NOMO-1 treated with DMSO at 0.1 percent for 48 hours (cell line): ENCODE results near the gene RIOK1.
"Not testable (repeated sequence)": the region's sequence is repeated elsewhere in the genome, so short reads cannot be mapped to it uniquely, and the experiment has no call there.

Source experiments
- DNase-seq: peaks from one replicate; lab custom pipeline; 2025; ENCODE audit not compliant: unreplicated experiment; lab: John Stamatoyannopoulos, UW

RIOK1 gene

DNA sequence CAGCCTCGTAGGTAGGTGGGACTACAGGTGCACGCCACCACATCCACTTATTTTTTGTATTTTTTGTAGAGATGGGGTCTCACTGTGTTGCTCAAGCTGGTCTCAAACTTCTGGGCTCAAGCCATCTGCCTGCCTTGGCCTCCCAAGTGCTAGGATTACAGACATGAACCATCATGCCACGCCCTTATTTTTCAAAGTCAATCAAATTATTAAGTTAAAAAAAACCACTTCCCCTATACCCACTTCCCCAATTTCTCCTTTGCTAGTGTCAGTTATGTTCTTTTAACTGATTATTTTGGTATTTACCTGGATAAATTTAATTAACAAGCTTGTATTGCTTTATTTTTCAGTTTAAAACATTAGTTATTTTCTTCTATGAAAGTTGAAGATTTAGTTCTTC, 49.6 kb downstream of the RIOK1 start:
- peak; percentile 89 for DNase-seq

DNA sequence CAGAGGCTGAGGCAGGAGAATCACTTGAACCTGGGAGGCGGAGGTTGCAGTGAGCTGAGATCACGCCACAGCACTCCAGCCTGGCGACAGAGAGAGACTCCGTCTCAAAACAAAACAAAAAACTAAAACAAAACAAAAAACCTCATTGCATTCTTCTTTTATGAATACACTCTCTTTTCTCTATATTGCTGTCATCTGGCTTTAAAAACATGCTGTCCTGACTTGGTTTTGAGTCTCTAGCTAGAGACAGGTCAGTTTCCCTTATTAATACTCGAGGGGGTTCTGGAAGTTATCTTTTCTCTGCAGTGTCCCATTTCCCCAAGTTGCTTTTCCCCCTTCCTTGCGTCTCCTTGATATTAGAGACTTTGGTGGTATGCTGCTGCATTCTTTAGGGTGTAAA, 50.9 kb downstream of the RIOK1 start:
- no peak for DNase-seq

DNA sequence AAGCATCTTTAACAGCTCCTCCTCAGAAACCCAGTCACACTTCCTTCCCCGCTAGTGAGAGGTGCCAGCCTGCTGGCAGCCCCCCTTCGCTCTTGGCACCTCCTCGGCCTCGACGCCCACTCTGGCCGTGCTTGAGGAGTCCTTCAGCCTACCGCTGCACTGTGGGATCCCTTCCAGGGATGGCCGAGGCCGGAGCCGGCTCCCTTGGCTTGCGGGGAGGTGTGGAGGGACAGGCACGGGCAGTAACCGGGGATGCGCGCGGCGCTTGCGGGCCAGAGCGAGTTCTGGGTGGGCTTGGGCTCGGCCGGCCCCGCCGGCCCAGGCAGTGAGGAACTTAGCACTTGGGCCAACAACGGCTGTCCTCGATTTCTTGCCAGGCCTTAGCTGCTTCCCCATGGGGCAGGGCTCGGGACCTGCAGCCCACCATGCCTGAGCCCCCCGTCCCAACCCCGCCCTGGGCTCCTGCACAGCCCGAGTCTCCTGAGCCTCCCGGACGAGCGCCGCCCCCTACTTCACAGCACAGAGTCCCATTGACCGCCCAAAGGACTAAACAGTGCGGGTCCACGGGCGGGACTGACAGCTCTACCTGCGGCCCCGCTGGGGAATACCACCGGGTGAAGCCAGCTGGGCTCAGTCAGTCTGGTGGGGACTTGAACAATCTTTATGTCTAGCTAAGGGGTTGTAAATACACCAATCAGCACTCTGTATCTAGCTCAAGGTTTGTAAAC, 51.6 kb downstream of the RIOK1 start:
- DNase-seq, result no peak

DNA sequence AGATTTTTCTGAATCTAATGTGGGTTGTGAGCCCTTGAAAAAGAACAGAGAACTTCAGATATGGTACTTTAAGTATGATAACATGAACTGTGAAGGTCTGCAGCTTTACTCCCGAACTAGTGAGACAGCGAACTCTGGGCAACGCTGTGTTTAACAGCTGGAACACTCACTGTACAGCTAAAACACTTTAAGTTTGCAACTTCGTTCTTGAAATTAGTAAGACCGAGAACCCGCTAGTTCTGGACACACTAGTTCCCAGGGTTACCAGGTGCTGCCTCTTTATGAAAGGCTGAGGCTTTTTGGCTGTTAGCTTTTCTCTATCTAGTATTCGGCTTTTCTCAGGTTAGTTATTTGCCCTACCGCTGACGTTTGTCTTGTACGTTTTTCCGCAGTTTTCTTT, 52.9 kb downstream of the RIOK1 start:
- no peak for DNase-seq

DNA sequence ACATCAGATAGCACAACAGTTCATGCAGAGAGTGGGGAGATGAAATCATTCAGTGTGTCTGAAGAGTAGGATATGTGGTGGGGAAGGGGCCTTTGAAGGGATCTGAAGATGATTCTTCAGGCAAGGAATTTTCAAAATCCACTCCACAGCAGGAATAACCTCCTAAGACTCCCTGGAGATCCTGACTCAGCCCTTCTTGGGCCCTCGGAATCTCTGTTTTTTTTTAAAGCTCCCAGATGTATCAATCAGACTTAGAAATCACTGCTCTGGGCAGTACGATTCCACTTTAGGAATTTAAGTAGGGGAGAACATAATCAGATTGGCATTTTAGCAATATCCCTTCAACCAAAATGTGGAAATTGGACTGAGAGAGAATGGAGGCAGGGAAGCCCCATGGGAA, 55.5 kb downstream of the RIOK1 start:
- no peak for DNase-seq

DNA sequence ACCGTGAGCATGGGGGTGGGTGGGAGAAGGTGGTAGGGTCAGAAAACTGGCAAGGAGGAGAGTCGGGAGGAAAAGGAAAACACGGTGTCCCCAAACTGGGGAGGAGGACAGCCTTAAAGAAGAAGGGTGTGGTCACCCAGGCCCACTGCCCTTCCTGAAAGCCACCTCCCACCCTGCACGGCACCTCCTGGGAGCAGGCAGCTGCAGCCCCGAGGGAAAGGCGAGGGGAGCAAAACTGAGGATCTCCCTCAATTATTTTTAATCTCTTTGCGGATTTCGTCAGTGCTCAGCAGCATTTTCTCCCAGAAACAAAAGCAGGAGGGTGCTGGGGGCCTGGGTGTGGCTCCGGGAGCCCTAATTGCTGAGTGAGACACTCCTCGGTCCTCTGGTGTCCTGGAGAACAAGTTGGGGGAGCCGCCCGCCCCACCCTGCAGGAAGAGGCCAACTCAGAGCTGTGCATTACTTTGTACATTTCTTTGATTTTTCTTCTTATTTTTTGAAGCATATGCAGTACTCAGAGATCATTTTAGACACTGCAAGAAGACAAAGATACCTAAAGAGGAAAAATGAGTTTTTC, 56.4 kb downstream of the RIOK1 start:
- no peak for DNase-seq

DNA sequence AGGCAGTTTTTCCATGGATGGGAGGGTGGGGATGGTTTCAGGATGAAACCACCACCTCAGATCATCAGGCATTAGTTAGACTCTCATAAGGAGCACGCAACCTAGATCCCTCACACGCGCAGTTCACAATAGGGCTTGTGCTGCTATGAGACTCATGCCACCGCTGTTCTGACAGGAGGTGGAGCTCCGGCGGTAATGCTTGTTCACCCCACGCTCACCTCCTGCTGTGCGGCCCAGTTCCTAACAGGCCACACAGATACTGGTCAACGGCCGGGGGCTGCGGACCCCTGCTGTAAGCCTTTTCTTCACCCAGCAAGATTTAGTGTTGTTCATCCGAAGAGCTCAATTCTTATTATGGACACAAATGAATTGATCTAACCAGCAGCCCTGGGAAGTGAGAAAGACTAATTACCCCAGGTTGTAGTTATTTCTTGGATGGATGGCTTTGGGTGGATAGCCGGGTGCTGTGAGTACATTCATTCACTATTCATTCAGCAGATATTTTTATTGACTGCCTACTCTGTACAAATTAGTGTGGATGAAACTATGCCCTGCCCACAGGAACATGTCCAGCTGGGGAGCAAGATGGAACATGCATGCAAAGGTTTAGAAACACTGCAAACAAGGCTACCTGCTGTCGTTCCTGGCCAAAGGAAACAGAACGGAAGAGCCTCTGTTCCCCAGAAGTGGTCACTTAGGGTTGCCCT, 57.2 kb downstream of the RIOK1 start:
- no peak for DNase-seq

DNA sequence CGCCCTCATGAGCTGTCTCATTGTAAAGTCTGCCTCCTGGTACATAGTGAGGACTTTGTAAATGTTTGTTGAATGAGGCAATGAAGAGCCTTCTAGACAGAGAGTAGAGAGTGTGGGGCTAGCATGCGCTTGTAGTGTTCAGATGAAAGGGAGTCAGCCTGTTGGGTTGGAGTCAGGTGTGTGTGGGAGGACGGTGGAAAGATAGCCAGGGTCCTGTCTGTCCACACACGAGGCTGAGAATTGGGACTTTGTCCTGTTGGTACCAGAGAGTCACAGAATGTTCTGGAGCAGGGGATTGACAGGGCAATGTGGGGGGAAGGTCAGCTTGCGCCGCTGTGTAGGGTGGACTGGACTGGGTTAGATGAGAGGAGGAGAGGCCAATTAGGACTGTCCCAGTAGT, 58.6 kb downstream of the RIOK1 start:
- no peak for DNase-seq

DNA sequence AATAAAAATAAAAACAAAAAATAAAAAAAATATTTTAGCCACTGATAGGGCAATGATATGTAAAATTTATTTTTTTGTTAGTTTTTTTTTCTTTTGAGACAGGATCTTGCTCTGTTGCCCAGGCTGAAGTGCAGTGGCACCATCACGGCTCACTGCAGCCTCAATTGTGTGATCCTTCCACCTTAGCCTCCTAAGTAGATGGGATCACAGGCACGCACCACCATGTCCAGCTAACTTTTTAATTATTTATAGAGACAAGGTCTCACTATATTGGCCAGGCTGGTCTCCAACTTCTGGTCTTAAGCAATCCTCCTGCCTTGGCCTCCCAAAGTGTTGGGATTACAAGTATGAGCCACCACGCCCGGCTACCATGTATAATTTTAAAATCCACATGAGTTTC, 59.4 kb downstream of the RIOK1 start:
- DNase-seq, result no peak

DNA sequence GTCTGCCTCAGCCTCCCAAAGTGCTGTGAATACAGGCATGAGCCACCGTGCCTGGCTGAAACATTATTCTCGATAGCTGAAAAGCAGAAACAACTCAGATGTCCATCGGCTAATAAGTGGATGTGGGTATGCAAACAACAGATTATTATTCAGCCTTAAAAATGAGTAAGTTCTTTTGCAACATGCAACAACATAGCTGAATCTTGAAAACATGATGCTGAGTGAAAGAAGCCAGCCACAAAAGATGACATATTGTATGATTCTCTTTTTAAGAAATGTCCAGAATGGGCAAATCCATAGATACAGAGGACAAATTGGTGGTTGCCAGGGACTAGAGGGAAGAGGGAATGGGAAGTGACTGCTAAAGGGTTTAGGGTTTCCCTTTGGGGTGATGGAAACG, 61.7 kb downstream of the RIOK1 start:
- no peak for DNase-seq

DNA sequence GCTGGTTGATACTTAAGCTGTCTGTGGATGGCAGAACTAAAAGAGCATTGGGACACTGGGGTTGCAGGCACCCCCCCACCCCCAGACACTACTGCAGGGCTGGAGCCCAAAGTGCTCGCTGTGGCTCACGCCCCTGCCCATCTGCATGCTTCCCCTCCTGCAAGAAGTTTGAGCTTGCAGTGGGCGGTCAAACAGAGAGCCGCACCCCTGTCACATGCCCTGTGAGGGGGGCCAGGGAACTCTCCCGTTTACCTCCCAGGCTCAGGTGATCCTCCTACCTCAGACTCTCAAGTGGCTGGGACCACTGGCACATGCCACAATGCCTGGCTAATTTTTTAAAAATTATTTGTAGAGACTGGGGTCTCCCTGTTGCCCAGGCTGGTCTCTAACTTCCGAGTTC, 63.3 kb downstream of the RIOK1 start:
- DNase-seq, result no peak

DNA sequence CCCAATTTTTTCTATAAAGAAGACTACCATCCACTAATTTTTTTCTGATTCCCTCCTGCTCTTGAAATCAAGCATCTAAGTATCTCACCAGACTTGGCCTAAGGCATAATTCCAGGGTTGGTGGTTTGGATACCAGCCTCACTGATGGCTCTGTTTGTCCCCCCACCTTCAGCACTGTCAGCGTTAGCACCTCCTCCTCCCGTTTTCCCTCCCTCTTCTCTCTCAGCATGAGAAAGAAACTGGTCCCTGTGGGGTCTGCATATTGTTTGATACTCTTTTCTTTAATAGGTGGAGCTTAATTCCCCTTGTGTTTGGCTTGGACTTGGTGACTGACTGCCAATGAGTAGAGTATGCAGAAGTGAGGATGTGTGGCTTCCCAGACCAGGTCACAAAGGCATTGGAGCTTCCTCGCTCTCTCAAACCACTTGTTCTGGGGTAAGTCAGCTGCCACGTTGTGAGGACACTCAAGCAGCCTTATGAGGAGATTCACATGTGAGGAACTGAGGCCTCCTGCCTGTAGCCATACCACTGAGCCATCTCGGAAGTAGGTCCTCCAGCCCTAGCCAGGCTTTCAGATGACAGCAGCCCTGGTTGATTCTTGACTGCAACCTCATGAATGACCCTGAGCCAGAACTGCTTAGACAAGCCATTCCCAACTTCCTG, 65.2 kb downstream of the RIOK1 start:
- no peak for DNase-seq

DNA sequence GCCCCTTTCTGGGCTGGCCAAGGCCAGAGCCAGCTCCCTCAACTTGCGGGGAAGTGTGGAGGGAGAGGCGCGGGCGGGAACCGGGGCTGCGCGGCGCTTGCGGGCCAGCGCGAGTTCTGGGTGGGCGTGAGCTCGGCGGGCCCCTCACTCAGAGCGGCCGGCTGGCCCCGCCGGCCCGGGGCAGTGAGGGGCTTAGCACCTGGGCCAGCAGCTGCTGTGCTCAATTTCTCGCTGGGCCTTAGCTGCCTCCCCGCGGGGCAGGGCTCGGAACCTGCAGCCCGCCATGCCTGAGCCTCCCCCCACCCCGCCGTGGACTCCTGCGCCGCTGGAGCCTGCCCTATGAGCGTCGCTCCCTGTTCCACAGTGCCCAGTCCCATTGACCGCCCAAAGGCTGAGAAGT, 66.7 kb downstream of the RIOK1 start:
- not testable (repeated sequence) for DNase-seq

DNA sequence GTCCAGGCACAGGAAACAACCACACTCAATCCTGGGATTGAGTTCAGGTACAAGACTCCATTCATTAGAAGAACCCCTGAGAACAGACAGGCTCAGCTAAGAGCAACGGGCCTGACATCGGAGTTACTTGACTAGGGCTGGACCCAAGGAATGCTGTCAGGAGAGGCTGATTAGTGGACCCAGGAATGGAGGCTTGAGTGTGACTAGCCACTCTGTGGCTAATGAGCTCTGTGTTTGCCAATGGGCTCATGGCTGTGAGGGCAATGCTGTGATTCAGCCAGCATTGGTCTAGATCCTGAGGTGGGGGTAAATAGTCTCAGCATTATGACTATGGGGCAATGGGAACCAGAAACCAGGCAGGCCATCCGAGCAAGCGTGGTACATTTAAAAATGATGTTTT, 71.8 kb downstream of the RIOK1 start:
- no peak for DNase-seq

DNA sequence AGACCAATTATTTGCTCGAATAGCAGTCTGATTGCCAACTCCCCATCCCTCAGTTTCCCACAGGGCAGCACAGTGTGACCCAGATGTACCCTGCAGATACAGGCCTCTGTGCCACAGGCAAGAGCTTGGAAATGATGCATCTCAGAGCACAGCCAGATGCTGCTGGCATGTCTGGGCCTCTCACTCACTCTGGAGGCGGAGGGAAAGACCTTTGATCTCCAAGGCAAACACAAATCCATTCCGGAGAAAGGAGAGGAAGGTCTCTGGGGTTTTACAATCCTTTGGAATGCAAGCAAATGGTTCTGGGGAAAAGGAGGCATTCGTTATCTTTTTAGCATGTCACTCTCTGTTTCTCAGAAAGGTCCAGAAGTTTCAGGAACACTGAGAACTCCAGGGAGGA, 74.2 kb downstream of the RIOK1 start:
- DNase-seq, result no peak

DNA sequence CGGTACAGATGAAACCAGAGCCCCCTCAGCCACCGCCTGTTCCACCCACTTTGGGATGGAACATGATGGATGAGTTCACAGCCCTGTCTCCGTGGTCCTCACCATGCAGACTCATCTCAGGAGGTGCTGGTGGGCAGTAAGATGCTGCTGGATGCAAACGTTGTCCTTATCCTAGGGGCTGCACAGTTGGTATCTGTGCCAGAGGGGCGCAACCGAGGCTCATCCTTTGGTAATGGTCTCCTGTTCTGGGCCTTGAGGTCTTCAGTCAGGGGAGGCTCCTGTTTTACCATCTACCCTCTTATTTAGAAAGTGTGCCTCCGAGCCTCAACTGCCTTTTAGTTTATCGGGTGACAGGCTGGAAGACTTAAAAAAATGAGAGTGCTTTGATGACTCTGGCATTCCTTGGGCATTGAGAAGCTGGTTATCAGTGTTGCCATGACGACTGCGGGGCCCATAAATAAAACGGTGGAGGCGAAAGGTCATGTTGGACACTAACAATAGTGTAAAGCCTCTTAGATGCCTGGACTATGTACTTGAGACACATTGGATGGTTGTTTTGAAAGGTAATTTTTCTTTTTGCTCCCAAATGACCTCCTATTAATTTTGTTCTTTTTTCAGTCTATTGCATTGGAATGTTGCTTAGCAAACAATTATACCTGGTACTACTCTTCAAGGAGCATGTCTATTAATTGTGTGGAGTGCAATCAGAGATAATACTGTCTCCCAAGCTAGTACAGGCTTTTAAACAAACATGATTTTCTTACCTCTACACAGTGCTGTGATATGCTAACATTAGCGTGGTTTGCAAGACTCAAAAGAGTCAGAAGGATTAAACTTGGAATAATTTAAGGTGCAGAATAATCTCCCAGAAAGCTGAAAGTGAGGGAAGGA, 77.6 kb downstream of the RIOK1 start:
- DNase-seq, result no peak
